ENCODE measurements around the gene TSSK6.

DNA sequence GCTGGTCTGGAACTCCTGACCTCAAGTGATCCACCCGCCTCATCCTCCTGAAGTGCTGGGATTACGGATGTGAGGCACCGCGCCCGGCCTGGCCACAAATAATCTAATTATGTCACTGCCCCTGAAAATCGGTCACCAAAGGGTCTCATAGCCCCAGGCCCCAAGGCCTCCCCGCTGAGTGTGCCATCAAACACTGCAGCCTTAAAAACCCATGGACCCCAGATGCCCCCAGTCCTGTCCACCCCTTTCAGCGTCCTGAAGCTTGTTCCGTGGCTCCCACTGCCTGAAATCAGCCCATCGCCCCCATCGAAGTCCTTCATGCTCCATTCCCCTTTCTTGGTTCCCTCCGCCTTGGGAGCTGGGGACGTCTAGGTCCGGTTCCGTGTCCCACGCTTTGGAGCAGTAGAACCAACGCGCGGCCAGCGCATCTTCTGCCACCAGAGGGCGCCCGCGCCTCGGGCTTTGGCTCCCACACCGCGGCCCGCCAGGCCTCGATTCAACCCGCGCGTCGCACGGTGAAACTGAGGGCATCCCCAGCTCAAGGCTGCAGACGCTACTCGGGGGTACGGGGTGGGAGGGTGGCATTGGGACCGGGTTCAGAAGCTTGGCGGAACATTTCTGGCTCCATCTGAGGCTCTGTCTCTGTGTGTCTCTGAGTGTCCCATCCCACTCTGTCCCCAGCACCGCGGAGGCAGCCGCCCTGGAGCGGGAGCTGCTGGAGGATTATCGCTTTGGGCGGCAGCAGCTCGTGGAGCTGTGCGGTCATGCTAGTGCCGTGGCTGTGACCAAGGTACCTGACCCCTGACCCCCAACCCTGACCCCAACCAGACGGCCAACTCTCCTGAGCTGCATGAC, 16.8 kb upstream of the TSSK6 start:
- TF ChIP-seq EZH2 (IDR thresholded peaks at IDR 0.05; ENCODE audit: insufficient read depth, poor library complexity, severe bottlenecking) (no peak), EZH2phosphoT487 (IDR thresholded peaks at IDR 0.05; ENCODE audit: insufficient read depth, low read depth) (no peak)

Measured in GM23248 (cell line).